SU-DHL-6 (cell line): ENCODE data around the gene PEDS1.
"Not testable (repeated sequence)": the region's sequence is repeated elsewhere in the genome, so short reads cannot be mapped to it uniquely, and the experiment has no call there.

Source experiments
- H2AFZ ChIP-seq: fragments of 200-600 bp; sonication (generic); 2 replicates; pipeline ENCODE4 v1.6.1; 2014; ENCODE audit warnings: low read depth, mild to moderate bottlenecking, moderate library complexity, mixed read lengths, antibody characterized with exemption, low read length; ENCODE audit not compliant: severe bottlenecking
- H3F3A ChIP-seq: fragments of 200-600 bp; shearing (Covaris generic); 2 replicates; pipeline ENCODE4 v1.6.0; 2016; ENCODE audit warnings: antibody characterized with exemption, mild to moderate bottlenecking; ENCODE audit not compliant: insufficient read depth
- H3K27ac ChIP-seq: fragments of 200-600 bp; sonication (generic); 2 replicates; pipeline ENCODE4 v1.5.1; 2016; ENCODE audit warnings: low read depth, mild to moderate bottlenecking, low read length, moderate library complexity, mixed read lengths
- H3K27me3 ChIP-seq: fragments of 200-600 bp; sonication (generic), shearing (Covaris generic); 2 replicates; pipeline ENCODE4 v1.6.0; 2014; ENCODE audit warnings: mild to moderate bottlenecking, low read length
- H3K36me3 ChIP-seq: fragments of 200-600 bp; sonication (generic); 2 replicates; pipeline ENCODE4 v1.6.1; 2014; ENCODE audit warnings: mild to moderate bottlenecking, low read length, mixed read lengths
- H3K4me2 ChIP-seq: fragments of 300-600, 200-600 bp; shearing (Covaris generic), sonication (generic); 2 replicates; pipeline ENCODE4 v1.6.0; 2014; ENCODE audit warnings: low read length, low read depth, mild to moderate bottlenecking; ENCODE audit not compliant: poor library complexity, severe bottlenecking
- H3K4me3 ChIP-seq: fragments of 200-600 bp; sonication (generic); 2 replicates; pipeline ENCODE4 v1.5.1; 2014; ENCODE audit warnings: antibody characterized with exemption, low read length, mild to moderate bottlenecking, mixed read lengths; ENCODE audit not compliant: insufficient read depth, poor library complexity, severe bottlenecking
- H3K79me2 ChIP-seq: fragments of 200-600 bp; sonication (generic); 2 replicates; pipeline ENCODE4 v1.6.1; 2014; ENCODE audit warnings: mild to moderate bottlenecking, low read length, moderate library complexity; ENCODE audit not compliant: insufficient read depth
- H3K9ac ChIP-seq: fragments of 200-600 bp; sonication (generic); 2 replicates; pipeline ENCODE4 v1.7.0; 2014; ENCODE audit warnings: mild to moderate bottlenecking, low read length
- H3K9me2 ChIP-seq: fragments of 200-600 bp; sonication (generic); replicated peaks from 2 replicates; pipeline ENCODE4 v1.6.1; 2014; ENCODE audit warnings: low read length; ENCODE audit not compliant: insufficient read depth
- H3K9me3 ChIP-seq: fragments of 200-600 bp; sonication (generic); 2 replicates; pipeline ENCODE4 v1.6.1; 2014; ENCODE audit warnings: low read length, mixed read lengths; ENCODE audit not compliant: insufficient read depth
- H4K20me1 ChIP-seq: fragments of 200-600 bp; sonication (generic); 2 replicates; pipeline ENCODE4 v1.6.1; 2014; ENCODE audit warnings: low read depth, mild to moderate bottlenecking, antibody characterized with exemption, low read length, moderate library complexity, mixed read lengths
- EZH2phosphoT487 ChIP-seq: fragments of 200-600 bp; sonication (generic), shearing (Covaris generic); conservative IDR thresholded peaks from 2 replicates; pipeline ENCODE4 v1.6.1; 2018; ENCODE audit warnings: mild to moderate bottlenecking, antibody characterized with exemption, low read length, moderate library complexity, mixed read lengths
- TF ChIP-seq, protein P1 (sequence below): fragments of 200-600 bp; sonication (generic); IDR thresholded peaks from one replicate; pipeline ENCODE4 v1.5.1; 2017; ENCODE audit warnings: antibody characterized with exemption, mild to moderate bottlenecking, low read length, moderate library complexity; ENCODE audit not compliant: insufficient read depth, poor library complexity, severe bottlenecking

PEDS1 gene

DNA sequence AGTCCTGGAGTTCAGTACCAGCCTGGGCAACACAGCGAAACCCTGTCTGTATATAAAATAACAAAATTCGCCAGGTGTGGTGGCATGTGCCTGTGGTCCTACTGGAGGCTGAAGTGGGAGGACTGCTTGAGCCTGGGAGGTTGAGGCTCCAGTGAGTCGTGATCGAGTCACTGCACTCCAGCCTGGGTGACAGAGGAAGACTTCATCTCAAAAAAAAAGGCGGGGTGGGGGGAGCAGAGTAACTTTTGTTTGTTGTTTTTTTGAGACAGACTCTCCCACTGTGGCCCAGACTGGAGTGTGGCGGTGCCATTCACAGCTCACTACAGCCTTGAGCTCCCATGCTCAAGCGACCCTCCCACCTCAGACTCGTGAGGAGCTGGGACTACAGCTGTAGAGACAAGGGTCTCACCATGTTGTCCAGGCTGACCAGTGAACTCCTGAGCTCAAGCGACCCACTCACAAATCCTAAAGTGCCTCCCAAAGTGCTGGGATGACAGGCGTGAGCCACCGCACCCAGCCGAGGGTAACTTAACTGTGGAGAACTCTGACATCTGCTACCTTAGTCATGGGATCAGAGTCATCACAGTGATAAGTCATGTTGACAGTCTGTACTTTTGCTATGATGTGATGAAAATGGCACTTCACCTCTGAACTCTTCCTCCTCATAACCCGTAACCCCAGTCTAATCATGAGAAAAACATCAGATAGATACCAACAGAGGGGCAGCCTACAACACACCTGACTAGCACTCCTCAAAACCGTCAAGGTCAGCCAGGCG, 16.5 kb downstream of the PEDS1 start:
- H3K9me2 ChIP-seq, result no peaks in the 10 kb centered on the region
- H3K9ac ChIP-seq, result no peak overlapping the region
- H3K27me3 ChIP-seq, result no peaks in the 10 kb centered on the region
- no peak overlapping the region for H2AFZ ChIP-seq
- H3K27ac ChIP-seq, result no peak overlapping the region
- H3K4me2 ChIP-seq, result no peak overlapping the region
- no peaks in the 10 kb centered on the region for H4K20me1 ChIP-seq
- no peaks in the 10 kb centered on the region for H3K79me2 ChIP-seq
- H3F3A ChIP-seq, result no peaks in the 10 kb centered on the region
- no peaks in the 10 kb centered on the region for H3K9me3 ChIP-seq
- H3K4me3 ChIP-seq, result no peak overlapping the region
- H3K36me3 ChIP-seq, result no peaks in the 10 kb centered on the region
- TF ChIP-seq EZH2phosphoT487, result no peak

DNA sequence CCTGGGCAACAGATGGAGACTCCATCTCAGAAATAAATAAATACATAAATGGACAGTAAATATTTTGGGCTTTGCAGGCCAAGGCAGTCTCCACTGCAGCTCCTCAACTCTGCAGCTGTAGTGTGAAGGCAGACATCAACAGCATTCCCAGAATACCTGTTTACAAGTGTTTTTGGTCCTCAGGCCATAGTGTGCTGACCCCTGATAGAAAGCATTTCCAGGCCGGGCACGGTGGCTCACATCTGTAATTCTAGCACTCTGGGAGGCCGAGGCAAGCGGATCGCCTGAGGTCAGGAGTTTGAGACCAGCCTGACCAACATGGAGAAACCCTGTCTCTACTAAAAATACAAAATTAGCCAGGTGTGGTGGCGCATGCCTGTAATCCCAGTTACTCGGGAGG, 18.4 kb downstream of the PEDS1 start:
- not testable (repeated sequence) for H3K4me2 ChIP-seq, H4K20me1 ChIP-seq, H3K9me3 ChIP-seq, H3K27me3 ChIP-seq, H3F3A ChIP-seq, H3K4me3 ChIP-seq, H3K27ac ChIP-seq, H3K36me3 ChIP-seq, H2AFZ ChIP-seq, H3K9me2 ChIP-seq, H3K79me2 ChIP-seq, H3K9ac ChIP-seq

DNA sequence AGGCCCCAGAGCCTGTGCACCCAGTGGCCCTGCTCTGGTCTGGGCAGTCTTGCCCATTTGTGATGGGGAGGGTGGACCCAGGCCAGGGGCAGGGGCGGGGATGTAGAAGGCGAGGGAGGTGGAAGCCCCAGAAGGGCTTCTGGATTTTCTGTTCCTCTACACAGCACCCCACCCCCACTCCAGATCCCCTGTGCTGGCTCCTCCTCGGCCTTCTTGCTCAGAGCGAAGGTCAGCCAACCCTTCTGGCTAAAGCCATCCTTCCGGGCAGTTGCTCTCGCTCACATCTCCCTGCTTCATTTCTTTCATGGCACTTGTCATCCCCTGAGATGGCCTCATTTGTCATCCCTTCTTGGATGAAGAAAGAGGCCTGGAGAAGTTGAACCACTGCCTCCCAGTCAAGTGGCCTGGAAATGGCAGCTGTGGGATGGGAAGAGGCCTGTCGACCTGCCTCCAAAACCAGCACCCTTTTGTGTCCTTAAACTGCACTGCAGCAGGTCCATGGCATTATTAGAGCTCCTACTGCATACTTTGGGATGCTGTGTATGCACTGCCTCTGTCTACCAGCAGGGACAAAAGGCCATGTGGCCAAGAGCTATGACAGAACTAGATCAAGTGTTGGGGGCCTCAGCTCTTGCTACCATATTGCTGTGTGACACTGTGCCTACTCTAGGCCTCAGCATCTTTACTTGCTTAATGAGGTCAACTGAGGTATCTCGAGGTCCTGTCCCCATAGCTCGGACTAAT, 19.9 kb downstream of the PEDS1 start:
- H3F3A ChIP-seq, result no peaks in the 10 kb centered on the region
- no peaks in the 10 kb centered on the region for H3K27me3 ChIP-seq
- no peak overlapping the region for H3K9ac ChIP-seq
- no peaks in the 10 kb centered on the region for H3K9me3 ChIP-seq
- H3K27ac ChIP-seq, result no peak overlapping the region
- no peaks in the 10 kb centered on the region for H3K79me2 ChIP-seq
- no peaks in the 10 kb centered on the region for H4K20me1 ChIP-seq
- H3K4me3 ChIP-seq, result no peak overlapping the region
- TF ChIP-seq, protein P1, sequence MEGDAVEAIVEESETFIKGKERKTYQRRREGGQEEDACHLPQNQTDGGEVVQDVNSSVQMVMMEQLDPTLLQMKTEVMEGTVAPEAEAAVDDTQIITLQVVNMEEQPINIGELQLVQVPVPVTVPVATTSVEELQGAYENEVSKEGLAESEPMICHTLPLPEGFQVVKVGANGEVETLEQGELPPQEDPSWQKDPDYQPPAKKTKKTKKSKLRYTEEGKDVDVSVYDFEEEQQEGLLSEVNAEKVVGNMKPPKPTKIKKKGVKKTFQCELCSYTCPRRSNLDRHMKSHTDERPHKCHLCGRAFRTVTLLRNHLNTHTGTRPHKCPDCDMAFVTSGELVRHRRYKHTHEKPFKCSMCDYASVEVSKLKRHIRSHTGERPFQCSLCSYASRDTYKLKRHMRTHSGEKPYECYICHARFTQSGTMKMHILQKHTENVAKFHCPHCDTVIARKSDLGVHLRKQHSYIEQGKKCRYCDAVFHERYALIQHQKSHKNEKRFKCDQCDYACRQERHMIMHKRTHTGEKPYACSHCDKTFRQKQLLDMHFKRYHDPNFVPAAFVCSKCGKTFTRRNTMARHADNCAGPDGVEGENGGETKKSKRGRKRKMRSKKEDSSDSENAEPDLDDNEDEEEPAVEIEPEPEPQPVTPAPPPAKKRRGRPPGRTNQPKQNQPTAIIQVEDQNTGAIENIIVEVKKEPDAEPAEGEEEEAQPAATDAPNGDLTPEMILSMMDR, result no peak
- TF ChIP-seq EZH2phosphoT487, result no peak
- no peaks in the 10 kb centered on the region for H3K36me3 ChIP-seq
- H3K9me2 ChIP-seq, result no peaks in the 10 kb centered on the region
- no peak overlapping the region for H2AFZ ChIP-seq
- no peak overlapping the region for H3K4me2 ChIP-seq

DNA sequence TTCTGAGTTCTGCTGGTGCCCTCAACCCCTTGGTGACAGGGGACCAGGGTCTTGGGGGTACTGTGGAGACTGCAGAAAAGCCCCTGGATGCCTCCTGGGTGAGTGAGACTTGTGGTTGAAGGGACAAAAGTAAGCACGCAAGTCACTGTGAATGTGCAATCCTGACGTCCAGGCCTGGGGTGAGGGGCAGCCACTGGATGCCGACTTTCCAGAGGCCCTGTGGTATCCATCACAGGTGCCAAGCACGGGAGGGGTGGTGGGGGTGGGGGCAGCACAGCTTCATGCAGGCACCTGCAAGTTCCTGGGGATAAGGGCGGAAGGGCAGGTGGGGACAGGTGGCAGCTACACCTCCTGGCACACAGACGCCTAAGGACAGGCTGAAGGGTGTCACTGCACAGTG, 20.5 kb downstream of the PEDS1 start:
- Histone ChIP-seq H3K79me2 (no peaks in the 10 kb centered on the region), H3K4me3 (no peak overlapping the region)

More for the DNA sequence above, 20.5 kb downstream of the PEDS1 start:
- no peaks in the 10 kb centered on the region for H4K20me1 ChIP-seq
- H3K9me3 ChIP-seq, result no peaks in the 10 kb centered on the region
- no peak overlapping the region for H3K9ac ChIP-seq
- H3K36me3 ChIP-seq, result no peaks in the 10 kb centered on the region
- H3K27ac ChIP-seq, result no peak overlapping the region
- H3F3A ChIP-seq, result no peaks in the 10 kb centered on the region
- H3K27me3 ChIP-seq, result no peaks in the 10 kb centered on the region
- no peak overlapping the region for H2AFZ ChIP-seq
- TF ChIP-seq EZH2phosphoT487, result no peak
- TF ChIP-seq, protein P1, result no peak
- no peaks in the 10 kb centered on the region for H3K9me2 ChIP-seq
- H3K4me2 ChIP-seq, result no peak overlapping the region
